ENCODE measurements around the gene RAD51B. TPM values are rescaled to one million over a fixed set of nuclear protein-coding genes. Genes with fewer than 3 reads are reported as not detected.

Gene RAD51B
- total RNA-seq, 1 donor from 2014 or later = 26.1 TPM

DNA sequence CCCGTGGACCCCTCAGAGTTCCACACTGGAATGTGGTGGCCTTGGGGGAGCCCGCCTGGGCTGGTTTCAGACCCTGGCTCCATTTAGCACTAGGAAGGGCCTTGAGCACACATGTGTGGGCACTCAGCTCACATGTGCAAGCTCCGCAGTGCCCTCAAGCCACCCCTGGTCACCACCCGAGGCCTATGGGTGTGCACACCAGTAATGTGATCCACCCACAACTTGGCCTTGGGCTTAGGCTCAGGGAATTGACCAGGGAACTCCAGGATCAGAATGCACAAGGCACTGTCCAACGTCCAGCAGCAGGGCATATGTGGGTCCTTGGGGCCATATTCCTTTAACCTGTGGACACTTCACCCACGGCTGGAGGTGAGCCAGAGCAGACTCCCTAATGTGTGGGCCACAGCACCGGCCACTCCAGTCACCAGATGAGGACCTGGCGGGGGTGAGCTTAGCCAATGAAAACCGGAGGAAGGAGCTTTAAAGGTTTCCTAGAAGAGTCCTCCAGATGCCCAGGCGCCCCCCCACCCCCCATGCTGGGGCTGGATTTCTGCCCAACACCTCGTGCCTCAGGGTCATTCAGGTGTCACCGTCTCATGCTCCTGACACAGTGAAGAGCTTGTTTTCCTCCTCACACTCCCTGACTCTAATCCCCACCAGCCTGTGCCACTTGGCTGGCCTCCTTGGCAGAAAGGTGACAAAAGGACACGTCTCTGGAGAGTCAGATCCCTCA lies 764.1 kb downstream of the RAD51B start:
- peaks cover 4% of the 10 kb centered on the region for H3K9me3 Mint-ChIP-seq
- H3K4me3 Mint-ChIP-seq = no peak overlapping the region
- intact Hi-C loops (cut with micrococcal nuclease) = no loop called here
- peaks cover 1% of the 10 kb centered on the region for H3K36me3 Mint-ChIP-seq (ENCODE audit: low read depth)
- H3K27ac Mint-ChIP-seq = no peak overlapping the region
- no peak for DNase-seq (ENCODE audit: low spot score)
- H3K27me3 Mint-ChIP-seq (ENCODE audit: insufficient read depth) = peaks cover 8% of the 10 kb centered on the region
- no peaks in the 10 kb centered on the region for H3K4me1 Mint-ChIP-seq (ENCODE audit: low read depth)

DNA sequence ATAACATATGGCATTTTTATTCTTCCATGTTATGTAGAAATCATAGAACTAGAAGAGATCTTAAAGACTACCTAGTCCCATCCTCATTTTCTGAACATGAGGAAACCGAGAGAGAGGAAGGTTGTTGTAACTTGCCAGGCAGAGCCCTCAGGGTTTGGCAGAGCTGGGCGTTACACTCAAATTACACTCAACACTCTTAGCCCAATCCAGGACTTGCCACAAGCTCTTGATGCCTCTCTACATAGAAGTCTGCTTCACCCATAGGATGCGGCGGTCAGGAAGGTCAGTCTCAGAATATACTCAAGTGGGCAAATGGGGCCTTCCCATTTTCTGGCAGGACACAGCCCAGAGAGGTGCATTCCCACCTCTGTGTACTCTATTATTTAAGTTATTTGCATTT lies 765.2 kb downstream of the RAD51B start:
- Mint-ChIP-seq H3K4me1 (ENCODE audit: low read depth) (no peaks in the 10 kb centered on the region), H3K4me3 (no peak overlapping the region), H3K27ac (no peak overlapping the region), H3K9me3 (peaks cover 4% of the 10 kb centered on the region), H3K27me3 (ENCODE audit: insufficient read depth) (peaks cover 8% of the 10 kb centered on the region), H3K36me3 (ENCODE audit: low read depth) (peaks cover 1% of the 10 kb centered on the region)
- DNase-seq (ENCODE audit: low spot score) = no peak
- intact Hi-C loops (cut with micrococcal nuclease) = no loop called here

DNA sequence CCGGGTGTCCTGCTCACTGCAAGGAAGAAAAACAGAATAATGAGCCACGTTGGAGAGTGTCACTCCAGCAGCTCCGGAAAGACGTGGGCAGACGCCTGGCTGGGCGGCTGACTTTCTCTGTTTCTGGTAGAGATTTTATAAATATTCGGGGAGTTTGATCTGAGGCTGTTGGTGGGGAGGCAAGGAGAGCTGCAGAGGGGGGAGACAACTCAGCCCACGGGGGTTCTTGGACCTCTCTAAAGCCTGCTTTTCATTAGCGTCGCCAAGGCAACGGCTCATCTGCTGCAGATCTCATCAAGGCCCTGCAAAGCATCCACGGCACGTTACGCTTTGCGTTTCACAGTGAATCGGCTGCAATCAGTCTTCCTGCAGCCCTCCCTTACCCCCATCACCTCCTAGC lies 766.1 kb downstream of the RAD51B start:
- Mint-ChIP-seq H3K4me3 (no peak overlapping the region), H3K9me3 (peaks cover 4% of the 10 kb centered on the region), H3K4me1 (ENCODE audit: low read depth) (no peaks in the 10 kb centered on the region), H3K27ac (no peak overlapping the region), H3K27me3 (ENCODE audit: insufficient read depth) (peaks cover 6% of the 10 kb centered on the region), H3K36me3 (ENCODE audit: low read depth) (peaks cover 1% of the 10 kb centered on the region)
- intact Hi-C loops (cut with micrococcal nuclease) = no loop called here
- DNase-seq (ENCODE audit: low spot score) = no peak

DNA sequence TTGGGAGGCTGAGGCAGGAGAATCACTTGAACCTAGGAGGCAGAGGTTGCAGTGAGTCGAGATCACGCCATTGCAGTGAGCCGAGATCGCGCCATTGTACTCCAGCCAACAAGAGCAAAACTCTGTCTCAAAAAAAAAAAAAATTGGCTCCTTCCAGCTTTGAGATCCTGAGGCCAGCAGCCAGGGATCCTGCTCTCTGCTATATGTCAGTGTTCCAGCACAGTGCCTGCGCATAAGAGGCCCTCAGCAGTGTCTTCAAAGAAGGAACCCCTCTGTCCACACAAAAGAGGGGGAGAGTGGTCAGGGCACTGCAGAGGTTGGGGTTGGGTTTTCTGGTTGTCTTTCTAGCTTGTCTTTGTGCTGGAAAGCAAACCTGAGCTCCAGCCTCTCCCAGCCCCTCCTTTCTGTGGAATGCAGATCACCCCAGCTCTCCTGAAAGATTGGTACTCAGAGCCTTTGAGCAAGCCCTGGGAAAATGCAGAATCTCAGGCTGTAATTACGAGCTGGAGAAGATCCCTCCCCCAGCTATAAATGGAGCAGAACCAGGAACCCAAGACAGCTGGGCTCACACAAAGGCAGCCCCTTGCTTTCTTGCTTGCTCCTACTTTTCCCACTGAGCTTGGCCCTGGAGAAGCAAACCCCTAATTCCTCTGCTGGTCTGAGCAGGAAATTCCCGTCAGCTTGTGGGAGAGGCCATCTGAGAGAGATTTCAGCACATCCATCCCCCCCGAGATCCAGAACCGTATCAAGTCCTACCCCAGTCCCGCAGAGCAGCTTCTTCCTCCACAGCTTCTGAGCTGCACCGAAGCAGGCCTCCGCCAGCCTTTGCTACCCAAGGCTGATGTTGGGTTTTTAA lies 767.5 kb downstream of the RAD51B start:
- H3K4me3 Mint-ChIP-seq = no peak overlapping the region
- no peaks in the 10 kb centered on the region for H3K4me1 Mint-ChIP-seq (ENCODE audit: low read depth)
- H3K27ac Mint-ChIP-seq = no peak overlapping the region
- DNase-seq (ENCODE audit: low spot score) = no peak
- intact Hi-C loops (cut with micrococcal nuclease) = no loop called here
- peaks cover 3% of the 10 kb centered on the region for H3K9me3 Mint-ChIP-seq
- H3K27me3 Mint-ChIP-seq (ENCODE audit: insufficient read depth) = peaks cover 5% of the 10 kb centered on the region
- H3K36me3 Mint-ChIP-seq (ENCODE audit: low read depth) = peaks cover 1% of the 10 kb centered on the region

DNA sequence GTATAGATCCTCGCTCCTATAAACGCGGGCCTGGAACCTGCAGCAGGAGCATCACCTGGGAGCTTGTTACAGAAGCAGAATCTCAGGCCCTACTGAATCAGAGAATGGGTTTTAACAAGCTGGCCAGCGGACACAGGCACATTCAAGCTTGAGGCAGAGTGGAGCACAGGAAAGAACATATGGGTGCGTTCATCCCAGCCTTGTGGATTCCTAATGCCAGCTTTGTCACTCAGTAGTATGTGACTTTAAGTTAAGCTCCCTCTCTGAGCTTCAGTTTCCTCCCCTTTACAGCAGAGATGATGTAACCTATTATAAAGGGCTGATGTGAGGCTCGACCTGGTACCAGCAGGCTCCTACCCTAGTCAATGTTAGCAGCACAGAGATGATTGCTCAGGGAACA lies 768.4 kb downstream of the RAD51B start:
- Mint-ChIP-seq H3K4me1 (ENCODE audit: low read depth) (no peaks in the 10 kb centered on the region), H3K9me3 (no peaks in the 10 kb centered on the region), H3K27me3 (ENCODE audit: insufficient read depth) (peaks cover 4% of the 10 kb centered on the region), H3K27ac (no peak overlapping the region), H3K4me3 (no peak overlapping the region), H3K36me3 (ENCODE audit: low read depth) (no peaks in the 10 kb centered on the region)
- intact Hi-C loops (cut with micrococcal nuclease) = no loop called here
- no peak for DNase-seq (ENCODE audit: low spot score)

DNA sequence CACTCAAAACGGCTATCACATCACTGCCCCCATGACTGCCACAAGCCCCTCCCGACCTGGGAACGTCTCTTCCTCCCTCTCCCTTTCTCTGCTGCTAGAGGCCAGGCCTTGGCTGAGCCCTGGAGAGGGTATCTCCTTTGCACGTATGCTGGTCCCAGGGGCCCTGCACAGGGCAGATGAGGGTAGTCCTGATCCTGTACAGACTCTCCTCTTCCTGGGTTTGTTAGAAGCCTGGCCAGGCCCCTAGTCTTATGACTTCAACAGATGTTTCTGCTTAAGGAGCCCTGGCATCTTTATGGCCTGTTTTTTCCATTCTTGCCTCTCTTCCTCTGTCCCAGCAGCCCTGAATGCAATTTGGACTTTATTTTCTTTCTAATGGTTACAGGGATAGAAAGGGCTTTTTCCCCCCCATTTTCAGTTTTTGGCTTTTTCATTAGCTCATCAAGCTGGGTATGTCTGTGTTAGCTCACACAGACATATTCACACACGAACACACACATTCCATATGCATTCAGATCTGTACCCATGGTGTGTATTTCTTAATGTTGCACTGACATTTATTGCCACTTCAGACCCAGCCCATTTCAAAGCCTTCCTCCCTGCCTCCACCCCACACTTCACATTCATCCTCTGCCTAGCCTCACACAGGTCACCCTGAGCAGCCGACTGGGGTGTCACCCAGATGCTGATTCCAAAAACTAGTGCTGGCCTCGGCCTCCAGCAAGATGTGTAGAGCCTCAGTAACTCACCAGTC lies 770.0 kb downstream of the RAD51B start:
- peaks cover 8% of the 10 kb centered on the region for H3K4me1 Mint-ChIP-seq (ENCODE audit: low read depth)
- no peaks in the 10 kb centered on the region for H3K36me3 Mint-ChIP-seq (ENCODE audit: low read depth)
- no peak overlapping the region for H3K4me3 Mint-ChIP-seq
- DNase-seq (ENCODE audit: low spot score) = no peak
- H3K27me3 Mint-ChIP-seq (ENCODE audit: insufficient read depth) = peaks cover 4% of the 10 kb centered on the region
- intact Hi-C loops (cut with micrococcal nuclease) = no loop called here
- no peaks in the 10 kb centered on the region for H3K9me3 Mint-ChIP-seq
- no peak overlapping the region for H3K27ac Mint-ChIP-seq

DNA sequence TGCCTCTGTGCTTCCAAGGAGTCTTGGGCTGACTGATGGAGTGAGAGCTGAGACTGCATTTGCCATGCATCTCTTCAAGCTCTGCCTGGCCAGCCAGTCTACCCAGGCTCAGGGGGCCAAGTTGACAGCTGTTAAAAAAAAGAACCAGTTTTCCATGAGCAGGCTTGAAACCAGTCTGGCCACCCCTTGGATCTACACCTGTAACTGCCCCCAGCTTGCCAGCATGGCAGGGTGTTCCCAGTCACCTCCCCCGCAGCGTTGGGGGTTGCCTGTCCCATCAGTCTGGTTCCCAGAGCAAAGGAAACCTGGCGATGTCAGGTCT lies 770.6 kb downstream of the RAD51B start:
- no peak overlapping the region for H3K27ac Mint-ChIP-seq

DNA sequence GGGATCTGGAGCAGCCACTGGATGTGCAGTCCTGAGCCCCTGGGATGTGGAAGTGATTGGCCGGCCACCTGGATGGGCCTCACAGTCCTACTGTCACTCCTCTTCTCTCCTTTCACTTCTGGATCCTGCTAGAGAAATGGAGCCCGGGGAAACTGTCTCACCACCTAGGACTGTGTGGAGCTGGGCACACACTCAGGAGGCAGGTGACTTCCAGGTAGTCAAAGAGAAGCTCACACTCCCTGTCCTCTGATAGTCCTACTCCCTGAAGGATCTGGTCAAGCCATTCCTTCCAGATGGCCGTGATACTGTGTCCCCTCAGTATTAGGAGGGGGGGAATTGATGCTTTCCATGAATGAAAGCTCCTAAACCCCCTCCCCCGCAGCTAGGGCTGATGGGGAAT lies 772.2 kb downstream of the RAD51B start:
- Mint-ChIP-seq H3K27me3 (ENCODE audit: insufficient read depth) (no peaks in the 10 kb centered on the region), H3K4me3 (no peak overlapping the region), H3K4me1 (ENCODE audit: low read depth) (peaks cover 8% of the 10 kb centered on the region), H3K36me3 (ENCODE audit: low read depth) (no peaks in the 10 kb centered on the region), H3K9me3 (no peaks in the 10 kb centered on the region), H3K27ac (no peak overlapping the region)
- no peak for DNase-seq (ENCODE audit: low spot score)
- intact Hi-C loops (cut with micrococcal nuclease) = no loop called here

More for the DNA sequence above, 770.6 kb downstream of the RAD51B start:
- H3K27me3 Mint-ChIP-seq (ENCODE audit: insufficient read depth) = peaks cover 1% of the 10 kb centered on the region
- no peaks in the 10 kb centered on the region for H3K9me3 Mint-ChIP-seq
- intact Hi-C loops (cut with micrococcal nuclease) = no loop called here
- H3K36me3 Mint-ChIP-seq (ENCODE audit: low read depth) = no peaks in the 10 kb centered on the region
- H3K4me1 Mint-ChIP-seq (ENCODE audit: low read depth) = peaks cover 8% of the 10 kb centered on the region
- H3K4me3 Mint-ChIP-seq = no peak overlapping the region
- DNase-seq (ENCODE audit: low spot score) = no peak

DNA sequence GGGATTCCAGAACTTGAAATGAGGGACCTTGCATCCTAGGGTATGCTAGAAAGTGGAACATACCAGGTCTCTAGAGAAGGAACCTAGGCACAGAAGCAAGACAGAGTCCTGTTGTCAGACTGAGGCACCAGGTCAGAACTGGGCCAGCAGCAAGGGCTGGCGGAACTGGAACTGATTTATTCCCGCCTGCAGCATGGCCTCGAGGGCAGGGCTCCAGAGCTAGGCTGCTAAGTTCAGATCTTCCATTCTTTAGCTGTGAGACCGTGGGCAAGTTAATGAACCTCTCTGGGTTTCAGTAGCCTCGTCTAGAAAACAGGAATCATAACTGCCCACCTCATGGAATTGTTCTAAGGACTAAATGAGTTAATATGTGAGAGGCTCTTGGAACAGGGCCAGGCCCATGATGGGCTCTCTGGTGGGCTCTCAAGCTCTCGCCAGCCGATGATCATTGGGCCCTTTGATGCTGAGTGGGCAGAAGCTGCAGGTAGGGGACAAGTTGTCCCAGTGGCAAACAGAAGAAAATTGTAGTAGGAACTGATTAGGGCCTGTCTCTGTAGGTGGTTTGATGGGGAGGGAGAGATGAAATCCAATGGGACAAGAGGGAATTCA lies 773.5 kb downstream of the RAD51B start:
- H3K27ac Mint-ChIP-seq = no peak overlapping the region
- intact Hi-C loops (cut with micrococcal nuclease) = no loop called here
- H3K4me1 Mint-ChIP-seq (ENCODE audit: low read depth) = peaks cover 8% of the 10 kb centered on the region
- H3K27me3 Mint-ChIP-seq (ENCODE audit: insufficient read depth) = no peaks in the 10 kb centered on the region
- H3K4me3 Mint-ChIP-seq = no peak overlapping the region
- no peak for DNase-seq (ENCODE audit: low spot score)
- H3K36me3 Mint-ChIP-seq (ENCODE audit: low read depth) = no peaks in the 10 kb centered on the region
- no peaks in the 10 kb centered on the region for H3K9me3 Mint-ChIP-seq

DNA sequence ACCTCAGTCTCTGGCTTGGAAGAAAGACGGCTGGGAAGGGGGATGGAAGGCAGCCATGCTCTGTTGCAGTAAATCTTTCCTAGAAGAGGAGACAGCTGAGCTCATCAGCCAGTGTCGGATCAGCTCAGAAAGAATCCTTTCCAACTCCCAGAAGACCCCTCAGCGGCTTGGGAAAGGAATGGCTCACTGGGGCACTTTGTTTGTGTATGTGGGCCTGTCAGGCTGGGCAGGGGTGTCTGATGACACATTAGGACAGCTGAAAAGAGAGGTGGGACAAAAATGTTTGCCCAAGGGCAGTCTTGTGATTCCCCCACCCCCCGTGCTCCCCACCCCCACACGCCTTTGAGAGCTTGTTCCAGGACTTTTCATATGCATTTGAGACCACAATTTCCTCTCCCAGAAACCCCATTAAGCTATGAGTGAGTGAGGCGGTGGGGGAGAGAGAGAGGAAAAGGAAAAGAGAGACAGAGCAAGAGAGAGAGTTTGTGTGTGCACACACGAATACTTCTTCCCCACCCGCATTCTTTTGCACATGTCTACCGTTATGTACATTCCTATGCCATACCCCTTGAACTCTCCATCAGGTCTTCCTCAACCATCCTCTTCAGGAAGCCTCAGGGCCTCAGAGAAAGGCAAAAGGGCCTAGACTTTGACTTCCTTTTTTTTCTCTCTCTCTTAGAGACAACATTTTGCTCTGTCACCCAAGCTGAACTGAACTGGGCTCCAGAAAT lies 774.4 kb downstream of the RAD51B start:
- no peaks in the 10 kb centered on the region for H3K9me3 Mint-ChIP-seq
- H3K27ac Mint-ChIP-seq = peak overlapping the region; percentile 63
- H3K27me3 Mint-ChIP-seq (ENCODE audit: insufficient read depth) = no peaks in the 10 kb centered on the region
- H3K4me1 Mint-ChIP-seq (ENCODE audit: low read depth) = peaks cover 8% of the 10 kb centered on the region
- DNase-seq (ENCODE audit: low spot score) = no peak
- H3K4me3 Mint-ChIP-seq = no peak overlapping the region
- intact Hi-C loops (cut with micrococcal nuclease) = no loop called here
- no peaks in the 10 kb centered on the region for H3K36me3 Mint-ChIP-seq (ENCODE audit: low read depth)

DNA sequence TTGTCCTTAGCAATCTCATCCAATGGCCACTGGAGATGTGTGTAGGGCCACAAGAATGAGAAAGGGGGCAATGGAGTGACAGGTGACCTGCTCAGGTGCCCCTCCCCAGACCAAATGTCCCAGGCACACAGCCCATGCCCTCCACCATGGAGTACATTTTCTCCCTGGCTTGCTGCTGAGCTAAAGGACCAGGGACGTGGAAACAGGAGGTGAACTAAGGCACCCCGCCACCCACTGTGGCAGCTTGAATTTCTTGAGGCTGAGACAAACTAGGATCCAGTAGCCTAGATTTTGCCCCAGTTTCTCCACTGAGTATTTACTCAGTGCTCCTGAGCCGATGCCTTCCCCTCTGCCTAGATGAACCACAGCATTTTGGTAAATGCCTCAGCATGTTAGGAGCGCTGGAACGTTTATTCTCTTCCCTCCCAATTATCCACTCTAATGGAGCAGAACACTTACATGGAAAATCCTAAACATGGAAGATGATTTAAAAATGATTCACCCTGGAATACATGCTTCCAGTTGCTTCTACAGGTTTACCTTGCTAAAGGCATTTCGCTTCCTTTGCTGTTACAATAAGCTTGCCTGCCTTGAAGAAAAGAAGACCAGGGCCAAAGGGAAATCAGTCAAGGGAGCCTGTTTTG lies 775.3 kb downstream of the RAD51B start:
- no peaks in the 10 kb centered on the region for H3K9me3 Mint-ChIP-seq
- no peak overlapping the region for H3K27ac Mint-ChIP-seq
- H3K4me1 Mint-ChIP-seq (ENCODE audit: low read depth) = peaks cover 8% of the 10 kb centered on the region
- H3K4me3 Mint-ChIP-seq = no peak overlapping the region
- no peaks in the 10 kb centered on the region for H3K27me3 Mint-ChIP-seq (ENCODE audit: insufficient read depth)
- no peak for DNase-seq (ENCODE audit: low spot score)
- H3K36me3 Mint-ChIP-seq (ENCODE audit: low read depth) = no peaks in the 10 kb centered on the region
- intact Hi-C loops (cut with micrococcal nuclease) = no loop called here

DNA sequence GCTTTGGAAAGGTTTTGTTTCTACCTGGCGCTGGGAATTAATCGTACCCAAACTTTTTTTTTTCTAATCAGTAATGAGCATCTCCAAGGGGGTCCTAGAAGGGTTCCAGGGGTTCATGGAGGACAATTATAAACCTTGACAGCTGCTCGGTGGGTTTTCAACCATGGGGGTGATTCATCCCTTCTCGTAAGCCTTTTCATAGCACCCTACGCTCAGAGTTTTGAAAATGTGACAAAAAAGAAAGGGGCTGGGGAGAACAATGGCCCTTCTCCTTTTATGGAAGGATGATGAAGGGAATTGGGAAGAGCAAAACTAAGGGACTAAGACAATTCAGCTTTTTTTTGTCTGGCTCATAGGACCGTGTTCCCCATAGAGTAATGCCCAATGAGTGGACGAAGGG lies 776.6 kb downstream of the RAD51B start:
- H3K4me1 Mint-ChIP-seq (ENCODE audit: low read depth) = peaks cover 8% of the 10 kb centered on the region
- no peaks in the 10 kb centered on the region for H3K9me3 Mint-ChIP-seq
- no peaks in the 10 kb centered on the region for H3K36me3 Mint-ChIP-seq (ENCODE audit: low read depth)
- DNase-seq (ENCODE audit: low spot score) = no peak
- no peak overlapping the region for H3K4me3 Mint-ChIP-seq
- H3K27me3 Mint-ChIP-seq (ENCODE audit: insufficient read depth) = no peaks in the 10 kb centered on the region
- intact Hi-C loops (cut with micrococcal nuclease) = no loop called here
- H3K27ac Mint-ChIP-seq = no peak overlapping the region
